Transverse colon (tissue), 4 donors: ENCODE measurements around the gene PRADC1. TPM values are rescaled to one million over a fixed set of nuclear protein-coding genes. Genes with fewer than 3 reads are reported as not detected.

ENCODE experiments used
- DNase-seq: peaks from one replicate; pipeline ENCODE4 v3.0.0-alpha.2; 2019
- H3K27ac ChIP-seq, 4 donors: fragments of 200-600 bp; sonication (generic); 2 replicates each; pipeline ENCODE4 v1.5.1; 2016 to 2018; ENCODE audit warnings: inconsistent platforms in 4 of 4
- H3K27me3 ChIP-seq: fragments of 200-600 bp; sonication (generic); 2 replicates; pipeline ENCODE4 v1.5.1; 2017; ENCODE audit warnings: inconsistent platforms
- H3K36me3 ChIP-seq, 4 donors: fragments of 200-600 bp; sonication (generic); 2 replicates each; pipeline ENCODE4 v1.5.1; 2017 to 2019; ENCODE audit warnings: inconsistent platforms in 4 of 4
- H3K4me1 ChIP-seq, 4 donors: fragments of 200-600 bp; sonication (generic); 2 replicates each; pipeline ENCODE4 v1.5.1; 2017 to 2020; ENCODE audit warnings: inconsistent platforms in 4 of 4
- H3K4me3 ChIP-seq, 4 donors: fragments of 200-600 bp; sonication (generic); 1 replicate in 1 of 4; 2 replicates in 3 of 4; pipeline versions ENCODE4 v1.5.1 to v1.6.1; 2017 to 2019; ENCODE audit warnings: inconsistent platforms in 4 of 4
- H3K9me3 ChIP-seq, 2 donors: fragments of 200-600 bp; sonication (generic); 2 replicates each; pipeline ENCODE4 v1.5.1; 2017 to 2019; ENCODE audit warnings: inconsistent platforms in 2 of 2
- CTCF ChIP-seq, 5 experiments: fragments of 200-600 bp in 3 of 5; fragments of 450-650 bp in 2 of 5; sonication (generic) in 3 of 5; IDR thresholded peaks; 1 replicate in 2 of 5; 2 replicates in 3 of 5; pipeline ENCODE4 v1.5.1; 2016 to 2017; ENCODE audit warnings: antibody characterized with exemption in 5 of 5, inconsistent platforms in 3 of 5, mild to moderate bottlenecking in 2 of 5, moderate library complexity in 1 of 5
- EP300 ChIP-seq: sonication (generic); formaldehyde crosslinking; IDR thresholded peaks from one replicate; pipeline ENCODE4 v1.6.1; 2017; ENCODE audit warnings: antibody characterized with exemption, low read depth
- POLR2A ChIP-seq: fragments of 450-650 bp; IDR thresholded peaks from one replicate; pipeline ENCODE4 v1.6.1; 2016; ENCODE audit warnings: antibody characterized with exemption, mild to moderate bottlenecking, moderate library complexity
- POLR2AphosphoS5 ChIP-seq, 3 donors: sonication (generic); formaldehyde crosslinking; IDR thresholded peaks; one replicate each; pipeline ENCODE4 v1.6.1; 2016; ENCODE audit warnings: antibody characterized with exemption in 3 of 3
- WGBS, 2 donors: methylation state at CpG; one replicate each; pipeline ENCODE4 v1.1.5; 2018; ENCODE audit warnings: low coverage in 1 of 2; 5-methylcytosine and 5-hydroxymethylcytosine counted together
- in situ Hi-C, 4 donors: fragments of 200-750 bp; cut with MboI; loops; one replicate each; pipeline versions ENCODE4 v1.15.0 to v1.15.1; 2017; ENCODE audit warnings: low sequenced_read_pairs in 3 of 4, low pct_ligation_motif_present in 1 of 4, low pct_unique_long_range_greater_than_20kb in 1 of 4
- intact Hi-C: fragments of 100-400 bp; cut with DNase I; formaldehyde crosslinking; loops from one replicate; pipeline ENCODE4 v1.15.1; 2023; ENCODE audit warnings: low total_unique reads
- total RNA-seq, 4 donors: library from RNA; depleted of rRNA; stranded (reverse); fragments of >200 nt; gene quantifications; one replicate each; pipeline ENCODE4 v1.1.0, GENCODE V29; 2016

PRADC1 gene
- total RNA-seq: 10 to 100 TPM; 44.3 to 77.1 (median 61.8) TPM

- Histone ChIP-seq H3K27me3 (no peaks in the 10 kb centered on the region), H3K36me3 (peaks cover 0 to 2% (median 0%) of the 10 kb centered on the region in 4 donors), H3K9me3 (no peaks in the 10 kb centered on the region), H3K4me1 (peaks cover 16 to 32% (median 24%) of the 10 kb centered on the region in 4 donors), H3K4me3 (peak within 1 kb of the TSS; percentile 69 to 92 (median 84)), H3K27ac (peak within 1 kb of the TSS; percentile 92 to 99 (median 98))
- intact Hi-C loops: no loop called here
- DNase-seq: peak; percentile 99
- TF ChIP-seq POLR2A (peak; percentile 78), POLR2AphosphoS5 (IDR thresholded peaks at IDR 0.05) (peak; percentile 67 to 86 (median 80)), EP300 (no peak), CTCF (IDR thresholded peaks at IDR 0.05) (no peak)
- WGBS, 2 donors: 0% methylated on average over 36 of the region's 67 CpGs; no CpG with 5 or more reads in 1 of the 2 donors
- in situ Hi-C loops: loop anchor here in 1 of 4 donors (25.0 kb wide), 1 partner anchor 504 kb away; the partner anchor contains the start of gene TPRKB
Observed at GRCh38 chr2:73233154-73233931, at the start of gene PRADC1. PRADC1 (minus strand) TSS chr2:73233239; CDS start chr2:73233160, 79 bp downstream.

GRCh38 chr2:73281244-73281643 lies 48.2 kb upstream of the PRADC1 start:
- Histone ChIP-seq H3K27ac (no peak overlapping the region), H3K27me3 (peaks cover 12% of the 10 kb centered on the region), H3K4me3 (no peak overlapping the region), H3K4me1 (peaks cover 0 to 20% (median 14%) of the 10 kb centered on the region in 4 donors), H3K36me3 (no peaks in the 10 kb centered on the region), H3K9me3 (no peaks in the 10 kb centered on the region)
- TF ChIP-seq EP300 (no peak), CTCF (IDR thresholded peaks at IDR 0.05) (no peak), POLR2AphosphoS5 (IDR thresholded peaks at IDR 0.05) (no peak), POLR2A (no peak)
- in situ Hi-C loops: no loop called here
- intact Hi-C loops: no loop called here
- no peak for DNase-seq

GRCh38 chr2:73279852-73280251 lies 46.8 kb upstream of the PRADC1 start:
- Histone ChIP-seq H3K36me3 (no peaks in the 10 kb centered on the region), H3K4me1 (peaks cover 0 to 17% (median 11%) of the 10 kb centered on the region in 4 donors), H3K27ac (no peak overlapping the region), H3K9me3 (no peaks in the 10 kb centered on the region), H3K4me3 (no peak overlapping the region), H3K27me3 (peaks cover 9% of the 10 kb centered on the region)
- intact Hi-C loops: no loop called here
- in situ Hi-C loops: no loop called here
- no peak for DNase-seq
- WGBS, 2 donors: 81 to 91% methylated on average over 7 to 9 of the region's 9 CpGs
- TF ChIP-seq CTCF (IDR thresholded peaks at IDR 0.05) (no peak), POLR2AphosphoS5 (IDR thresholded peaks at IDR 0.05) (no peak), EP300 (no peak), POLR2A (no peak)

GRCh38 chr2:73272270-73272669 lies 39.2 kb upstream of the PRADC1 start:
- Histone ChIP-seq H3K27ac (no peak overlapping the region), H3K9me3 (no peaks in the 10 kb centered on the region), H3K4me1 (peaks cover 0 to 12% (median 5%) of the 10 kb centered on the region in 4 donors), H3K36me3 (no peaks in the 10 kb centered on the region), H3K27me3 (peaks cover 15% of the 10 kb centered on the region), H3K4me3 (no peak overlapping the region)
- intact Hi-C loops: no loop called here
- DNase-seq: no peak
- 100% methylated on average over 1 of the region's 1 CpG; no CpG with 5 or more reads in 1 of the 2 donors for WGBS, 2 donors
- TF ChIP-seq POLR2A (no peak), EP300 (no peak), CTCF (IDR thresholded peaks at IDR 0.05) (no peak), POLR2AphosphoS5 (IDR thresholded peaks at IDR 0.05) (no peak)
- in situ Hi-C loops: no loop called here
